ENCODE data around the gene MRPS10.

Gene MRPS10

DNA sequence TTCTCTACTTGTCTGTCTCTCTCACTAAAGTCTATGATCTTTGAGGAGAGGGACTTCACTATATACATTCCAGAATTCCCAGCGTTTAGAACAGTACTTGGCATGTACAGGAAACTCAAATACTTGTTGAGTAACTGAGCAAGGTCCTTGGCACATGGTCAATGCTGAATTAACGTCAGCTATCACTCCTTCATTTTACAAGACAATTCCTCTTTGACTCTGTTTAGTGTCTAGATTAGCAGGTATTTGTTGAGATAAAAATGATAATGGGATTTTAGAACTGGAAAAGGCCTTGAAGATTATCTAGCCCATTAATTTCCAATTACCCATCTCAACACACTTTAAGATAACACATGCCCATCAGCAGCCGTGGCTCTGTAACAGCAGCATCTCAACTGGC is 16.3 kb downstream of the MRPS10 start (continued):
- TF ChIP-seq TOX (CRISPR knock-in tag; IDR thresholded peaks at IDR 0.05; ENCODE audit: borderline replicate concordance) (no peak), ZNF8 (CRISPR knock-in tag; IDR thresholded peaks at IDR 0.05) (no peak), ISL1 (CRISPR knock-in tag; IDR thresholded peaks at IDR 0.05) (peak; percentile 87), ZFP30 (CRISPR knock-in tag; IDR thresholded peaks at IDR 0.05) (no peak), CSDC2 (CRISPR knock-in tag; IDR thresholded peaks at IDR 0.05) (0 out of 2 replicates have a peak, but pooled peaks have one; percentile 54), ZNF70 (CRISPR knock-in tag; IDR thresholded peaks at IDR 0.05) (no peak), ZNF565 (CRISPR knock-in tag; conservative IDR thresholded peaks at IDR 0.05; ENCODE audit: low read depth) (no peak), SNAI2 (CRISPR knock-in tag; IDR thresholded peaks at IDR 0.05) (0 out of 2 replicates have a peak, but pooled peaks have one; percentile 51)
- TF ChIP-seq, protein P1, sequence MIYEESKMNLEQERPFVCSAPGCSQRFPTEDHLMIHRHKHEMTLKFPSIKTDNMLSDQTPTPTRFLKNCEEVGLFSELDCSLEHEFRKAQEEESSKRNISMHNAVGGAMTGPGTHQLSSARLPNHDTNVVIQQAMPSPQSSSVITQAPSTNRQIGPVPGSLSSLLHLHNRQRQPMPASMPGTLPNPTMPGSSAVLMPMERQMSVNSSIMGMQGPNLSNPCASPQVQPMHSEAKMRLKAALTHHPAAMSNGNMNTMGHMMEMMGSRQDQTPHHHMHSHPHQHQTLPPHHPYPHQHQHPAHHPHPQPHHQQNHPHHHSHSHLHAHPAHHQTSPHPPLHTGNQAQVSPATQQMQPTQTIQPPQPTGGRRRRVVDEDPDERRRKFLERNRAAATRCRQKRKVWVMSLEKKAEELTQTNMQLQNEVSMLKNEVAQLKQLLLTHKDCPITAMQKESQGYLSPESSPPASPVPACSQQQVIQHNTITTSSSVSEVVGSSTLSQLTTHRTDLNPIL (CRISPR knock-in tag; IDR thresholded peaks at IDR 0.05; ENCODE audit: low read depth): no peak
- TF ChIP-seq, protein P2, sequence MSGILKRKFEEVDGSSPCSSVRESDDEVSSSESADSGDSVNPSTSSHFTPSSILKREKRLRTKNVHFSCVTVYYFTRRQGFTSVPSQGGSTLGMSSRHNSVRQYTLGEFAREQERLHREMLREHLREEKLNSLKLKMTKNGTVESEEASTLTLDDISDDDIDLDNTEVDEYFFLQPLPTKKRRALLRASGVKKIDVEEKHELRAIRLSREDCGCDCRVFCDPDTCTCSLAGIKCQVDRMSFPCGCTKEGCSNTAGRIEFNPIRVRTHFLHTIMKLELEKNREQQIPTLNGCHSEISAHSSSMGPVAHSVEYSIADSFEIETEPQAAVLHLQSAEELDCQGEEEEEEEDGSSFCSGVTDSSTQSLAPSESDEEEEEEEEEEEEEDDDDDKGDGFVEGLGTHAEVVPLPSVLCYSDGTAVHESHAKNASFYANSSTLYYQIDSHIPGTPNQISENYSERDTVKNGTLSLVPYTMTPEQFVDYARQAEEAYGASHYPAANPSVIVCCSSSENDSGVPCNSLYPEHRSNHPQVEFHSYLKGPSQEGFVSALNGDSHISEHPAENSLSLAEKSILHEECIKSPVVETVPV (CRISPR knock-in tag; IDR thresholded peaks at IDR 0.05): no peak

DNA sequence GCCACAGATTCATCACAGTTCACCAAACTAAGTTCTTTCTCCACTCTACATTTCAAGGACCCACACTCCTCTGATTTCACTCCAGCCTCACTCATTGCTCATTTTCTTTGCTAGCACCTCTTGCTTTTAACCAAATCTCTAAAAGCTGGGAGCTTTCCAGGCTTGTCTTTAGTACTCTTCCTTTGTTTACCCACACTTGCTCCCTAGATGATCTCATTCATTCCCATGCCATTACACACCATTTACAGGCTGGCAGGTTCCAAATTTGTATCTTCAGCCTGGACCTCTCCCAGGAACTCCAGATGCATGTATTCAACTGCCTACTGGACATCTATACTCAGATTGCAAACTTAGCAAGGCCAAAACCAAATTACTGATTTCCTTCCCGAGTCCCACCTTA is 17.6 kb downstream of the MRPS10 start:
- peak; percentile 65 for ATAC-seq

More for the DNA sequence above, 17.6 kb downstream of the MRPS10 start:
- TF ChIP-seq GLIS3 (CRISPR knock-in tag; IDR thresholded peaks at IDR 0.05): no peak
- 0 out of 2 replicates have a peak, but pooled peaks have one; percentile 29 for TF ChIP-seq ZFP3 (CRISPR knock-in tag; IDR thresholded peaks at IDR 0.05)
- TF ChIP-seq, protein P3, sequence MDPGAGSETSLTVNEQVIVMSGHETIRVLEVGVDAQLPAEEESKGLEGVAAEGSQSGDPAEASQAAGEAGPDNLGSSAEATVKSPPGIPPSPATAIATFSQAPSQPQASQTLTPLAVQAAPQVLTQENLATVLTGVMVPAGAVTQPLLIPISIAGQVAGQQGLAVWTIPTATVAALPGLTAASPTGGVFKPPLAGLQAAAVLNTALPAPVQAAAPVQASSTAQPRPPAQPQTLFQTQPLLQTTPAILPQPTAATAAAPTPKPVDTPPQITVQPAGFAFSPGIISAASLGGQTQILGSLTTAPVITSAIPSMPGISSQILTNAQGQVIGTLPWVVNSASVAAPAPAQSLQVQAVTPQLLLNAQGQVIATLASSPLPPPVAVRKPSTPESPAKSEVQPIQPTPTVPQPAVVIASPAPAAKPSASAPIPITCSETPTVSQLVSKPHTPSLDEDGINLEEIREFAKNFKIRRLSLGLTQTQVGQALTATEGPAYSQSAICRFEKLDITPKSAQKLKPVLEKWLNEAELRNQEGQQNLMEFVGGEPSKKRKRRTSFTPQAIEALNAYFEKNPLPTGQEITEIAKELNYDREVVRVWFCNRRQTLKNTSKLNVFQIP (CRISPR knock-in tag; IDR thresholded peaks at IDR 0.05; ENCODE audit: borderline replicate concordance, low read depth): no peak
- no peak for TF ChIP-seq PATZ1 (CRISPR knock-in tag; IDR thresholded peaks at IDR 0.05; ENCODE audit: borderline replicate concordance)
- TF ChIP-seq TSHZ2 (CRISPR knock-in tag; IDR thresholded peaks at IDR 0.05): no peak
- TF ChIP-seq, protein P1 (CRISPR knock-in tag; IDR thresholded peaks at IDR 0.05; ENCODE audit: low read depth): peak; percentile 87
- TF ChIP-seq RARB (CRISPR knock-in tag; IDR thresholded peaks at IDR 0.05): no peak
- TF ChIP-seq ISL1 (CRISPR knock-in tag; IDR thresholded peaks at IDR 0.05): peak; percentile 75
- 0 out of 2 replicates have a peak, but pooled peaks have one; percentile 24 for TF ChIP-seq SNAI2 (CRISPR knock-in tag; IDR thresholded peaks at IDR 0.05)
- peak; percentile 89 for TF ChIP-seq CSDC2 (CRISPR knock-in tag; IDR thresholded peaks at IDR 0.05)

Measured in SK-N-SH treated with all-trans-retinoic acid at 6 μM for 48 hours (cell line).